ENCODE results near the gene EIF4G3.

DNA sequence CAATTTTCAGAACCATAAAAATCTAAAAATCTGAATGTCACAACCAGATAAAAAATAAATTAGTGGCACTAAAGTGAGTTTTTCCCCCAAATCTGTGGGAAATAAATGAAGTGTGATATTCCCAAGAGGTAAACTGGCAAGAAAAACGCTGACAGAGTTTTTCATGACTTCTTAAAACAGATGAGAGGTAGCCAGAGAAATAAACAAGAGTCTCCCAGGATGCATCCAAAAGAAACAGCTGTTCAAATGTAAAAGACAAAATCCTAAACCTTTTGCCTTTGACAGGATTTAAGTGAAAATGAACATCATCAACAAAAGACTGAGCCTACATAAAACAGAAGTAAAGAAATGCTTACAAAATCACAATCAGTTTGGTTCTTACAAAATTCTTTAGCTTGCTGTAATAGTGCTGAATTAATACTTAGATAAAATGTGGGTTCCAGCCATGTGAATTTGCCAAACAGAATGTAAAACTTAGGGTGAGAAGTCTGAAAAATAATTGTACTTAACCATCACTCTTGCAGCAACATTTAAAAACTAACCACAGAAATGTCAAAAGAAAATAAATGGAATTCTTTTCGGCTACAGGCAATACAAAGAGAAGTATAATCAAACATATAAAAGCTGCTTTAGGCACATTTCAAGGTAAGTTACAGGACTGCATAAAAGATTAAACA, 133.6 kb downstream of the EIF4G3 start:
- TF ChIP-seq, protein P1, sequence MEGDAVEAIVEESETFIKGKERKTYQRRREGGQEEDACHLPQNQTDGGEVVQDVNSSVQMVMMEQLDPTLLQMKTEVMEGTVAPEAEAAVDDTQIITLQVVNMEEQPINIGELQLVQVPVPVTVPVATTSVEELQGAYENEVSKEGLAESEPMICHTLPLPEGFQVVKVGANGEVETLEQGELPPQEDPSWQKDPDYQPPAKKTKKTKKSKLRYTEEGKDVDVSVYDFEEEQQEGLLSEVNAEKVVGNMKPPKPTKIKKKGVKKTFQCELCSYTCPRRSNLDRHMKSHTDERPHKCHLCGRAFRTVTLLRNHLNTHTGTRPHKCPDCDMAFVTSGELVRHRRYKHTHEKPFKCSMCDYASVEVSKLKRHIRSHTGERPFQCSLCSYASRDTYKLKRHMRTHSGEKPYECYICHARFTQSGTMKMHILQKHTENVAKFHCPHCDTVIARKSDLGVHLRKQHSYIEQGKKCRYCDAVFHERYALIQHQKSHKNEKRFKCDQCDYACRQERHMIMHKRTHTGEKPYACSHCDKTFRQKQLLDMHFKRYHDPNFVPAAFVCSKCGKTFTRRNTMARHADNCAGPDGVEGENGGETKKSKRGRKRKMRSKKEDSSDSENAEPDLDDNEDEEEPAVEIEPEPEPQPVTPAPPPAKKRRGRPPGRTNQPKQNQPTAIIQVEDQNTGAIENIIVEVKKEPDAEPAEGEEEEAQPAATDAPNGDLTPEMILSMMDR (IDR thresholded peaks at IDR 0.05; ENCODE audit: low read length): no peak
- TF ChIP-seq EZH2 (optimal IDR thresholded peaks at IDR 0.05; ENCODE audit: low read depth, low read length) (no peak), EZH2phosphoT487 (IDR thresholded peaks at IDR 0.05; ENCODE audit: low read length) (no peak)
